Fibroblast of skin of right biceps (primary cell): ENCODE results near the gene CCR7.

Experiments used
- DNase-seq: peaks from one replicate; pipeline ENCODE4 v3.0.0-alpha.2; 2013

The CCR7 gene

DNA sequence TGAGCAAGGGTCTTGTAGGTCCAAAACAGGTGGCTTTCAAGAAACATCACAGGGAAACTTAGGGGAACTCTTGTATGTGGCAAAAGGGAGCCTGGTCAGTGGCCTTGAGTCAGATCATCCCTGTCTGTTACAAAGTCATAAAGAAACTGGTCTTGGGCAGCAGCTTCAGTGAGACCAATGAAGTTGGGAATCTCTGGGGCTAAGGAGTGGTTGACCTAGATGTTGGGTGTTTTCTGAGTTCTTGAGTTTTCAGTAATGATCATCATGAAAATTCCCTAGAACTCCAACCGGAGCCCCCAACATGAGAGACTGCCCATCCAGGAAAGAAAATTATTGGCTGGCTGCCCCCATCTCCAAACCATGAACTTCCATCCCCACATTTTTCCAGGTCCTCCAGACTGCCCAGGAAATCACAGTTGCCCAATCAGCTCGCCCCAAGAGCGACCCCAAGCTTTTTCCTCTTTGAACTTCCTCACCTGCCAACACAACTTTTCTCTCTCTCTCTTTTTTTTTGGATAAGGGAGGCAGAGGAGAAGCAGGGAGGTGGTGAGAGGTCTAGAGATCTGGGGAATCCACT is 3.9 kb downstream of the CCR7 start:
- no peak for DNase-seq

DNA sequence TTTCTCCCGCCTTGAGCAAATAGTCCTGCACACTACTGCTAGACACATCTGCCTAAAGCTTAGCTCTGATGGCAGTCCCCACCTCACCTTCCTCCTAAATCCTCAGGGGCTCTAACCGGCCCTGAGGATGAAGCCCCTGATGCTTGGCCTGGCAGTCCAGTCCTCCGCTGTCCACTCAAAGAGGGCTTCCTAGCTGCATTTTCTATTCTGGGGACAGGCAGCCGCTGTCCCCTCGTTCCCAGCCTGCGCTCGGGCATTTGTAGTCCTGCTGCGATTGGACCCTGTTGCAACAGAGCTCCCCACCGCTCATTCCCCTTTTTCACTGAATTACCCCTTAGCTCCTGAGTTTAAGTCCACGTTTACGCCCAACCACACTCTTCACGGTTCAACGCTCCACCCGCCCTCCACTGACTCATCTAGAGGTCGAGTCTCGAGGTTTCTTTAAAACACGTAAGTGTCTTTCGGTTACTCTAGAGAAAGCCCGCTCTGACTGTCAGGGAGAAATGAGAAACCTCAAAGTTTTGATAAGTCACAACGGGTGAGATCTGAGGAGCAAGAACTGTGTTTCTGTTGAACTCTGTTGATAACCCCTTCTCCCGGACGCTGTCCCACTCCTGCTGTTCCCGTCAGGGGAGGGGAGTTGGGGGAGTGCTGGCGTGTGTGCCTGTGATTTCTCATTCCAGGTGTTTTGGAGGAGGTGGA is 4.5 kb downstream of the CCR7 start:
- DNase-seq = peak; percentile 36

DNA sequence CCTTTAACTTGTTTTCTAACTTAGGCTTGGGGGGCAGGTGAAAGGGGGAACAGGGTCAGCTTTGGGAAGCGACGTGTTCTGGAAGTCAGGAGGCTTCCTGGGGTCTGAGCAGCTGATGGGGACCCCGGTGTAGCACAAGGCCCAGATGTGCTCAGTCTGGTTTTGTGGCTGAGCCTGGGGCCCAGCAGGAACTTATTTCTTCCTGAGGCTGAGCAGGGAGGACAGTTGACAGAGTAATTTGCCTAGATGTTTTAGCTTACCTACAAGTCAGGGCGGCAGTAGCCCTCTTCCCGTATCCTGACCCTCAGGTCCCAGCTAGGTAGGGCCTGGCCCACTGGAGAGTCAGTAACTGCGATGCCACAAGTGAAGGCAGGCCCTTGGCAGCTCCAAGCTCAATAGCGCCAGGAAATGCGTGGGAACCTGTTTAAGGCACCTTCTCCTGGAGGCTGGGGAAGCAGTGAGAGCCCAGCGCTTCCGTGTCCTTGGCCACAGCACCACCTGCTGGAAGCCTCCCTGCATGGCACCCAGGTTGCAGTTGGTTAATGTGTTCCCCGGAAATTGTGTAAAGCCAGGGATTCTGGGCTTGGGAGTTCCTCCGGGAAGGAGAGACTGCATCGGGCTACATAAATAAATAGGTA is 5.2 kb downstream of the CCR7 start:
- peak; percentile 87 for DNase-seq

DNA sequence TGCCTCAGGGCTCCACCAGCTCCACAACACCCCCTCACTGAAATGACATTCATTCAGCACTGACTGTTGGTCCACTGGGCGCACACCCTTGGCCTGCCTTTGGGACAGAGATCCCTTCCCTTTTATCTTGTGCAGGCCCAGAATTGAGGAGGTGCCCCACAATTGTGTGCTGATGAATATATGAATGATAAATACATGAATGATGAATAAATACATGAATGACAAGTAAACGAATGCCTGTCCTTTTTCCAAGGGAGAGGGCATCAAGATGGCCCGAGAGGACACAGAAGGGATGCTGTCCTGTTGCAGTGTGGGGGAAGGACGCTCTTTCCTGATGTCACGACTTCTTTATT is 5.7 kb downstream of the CCR7 start:
- no peak for DNase-seq

DNA sequence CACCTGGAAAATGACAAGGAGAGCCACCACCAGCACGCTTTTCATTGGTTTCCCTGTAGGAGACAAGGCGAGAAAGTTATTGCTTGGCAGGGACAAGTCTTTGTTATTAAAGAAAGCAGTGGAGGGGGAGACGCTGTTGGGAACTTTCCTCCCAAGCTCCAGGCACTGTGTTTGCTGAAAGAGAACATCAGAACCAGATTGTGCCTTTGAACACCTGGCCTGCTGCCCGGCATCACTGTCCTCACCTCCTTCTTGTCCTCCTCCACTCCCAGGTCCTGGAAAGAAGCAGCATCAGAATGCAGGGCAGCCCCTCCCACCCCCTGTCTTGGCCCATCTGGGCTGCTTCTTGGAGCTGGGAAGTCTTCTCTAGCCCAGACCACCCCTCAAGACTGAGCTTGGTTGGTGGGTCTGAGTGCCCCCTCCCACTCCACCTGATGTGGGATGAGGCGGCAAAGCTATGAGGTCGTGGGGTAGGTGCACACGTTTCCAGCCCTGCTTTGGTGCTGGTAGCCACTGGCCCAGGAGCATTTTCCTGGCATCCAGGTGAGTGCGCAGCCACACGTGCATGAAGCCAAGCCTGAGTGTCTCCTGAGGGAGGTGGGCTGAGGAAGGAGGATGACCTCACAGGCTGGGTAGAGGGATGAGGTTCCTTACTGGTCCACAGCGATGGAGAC is 6.2 kb downstream of the CCR7 start:
- DNase-seq = no peak

DNA sequence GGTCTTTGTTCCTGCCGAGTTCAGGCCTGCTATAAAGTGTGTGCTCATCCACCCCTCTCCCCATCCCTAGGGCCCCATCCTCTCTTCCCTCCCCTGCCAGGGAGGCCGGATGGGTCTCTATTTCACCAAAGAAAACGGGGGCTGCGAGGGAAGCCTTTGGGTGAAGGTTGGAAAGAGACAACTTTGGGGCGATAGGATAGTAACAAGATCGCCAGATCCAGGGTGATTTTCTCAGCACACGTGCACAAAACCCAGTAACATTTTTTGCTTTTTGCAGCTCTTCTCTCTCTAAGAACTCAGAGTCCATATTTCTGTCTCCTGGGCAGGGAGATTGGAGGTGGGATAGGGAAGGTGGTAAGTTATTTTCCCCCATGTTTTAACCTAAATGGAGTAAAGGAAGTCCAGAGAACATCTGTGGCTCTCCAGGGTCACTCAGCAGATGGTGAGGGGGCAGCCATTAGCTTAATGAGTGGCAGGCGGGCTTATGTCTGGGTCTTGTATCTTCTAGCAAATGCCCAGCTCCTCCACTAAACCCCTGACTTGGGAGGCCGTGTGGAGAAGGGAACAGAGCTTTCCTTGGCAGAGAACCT is 6.9 kb downstream of the CCR7 start:
- DNase-seq = no peak

DNA sequence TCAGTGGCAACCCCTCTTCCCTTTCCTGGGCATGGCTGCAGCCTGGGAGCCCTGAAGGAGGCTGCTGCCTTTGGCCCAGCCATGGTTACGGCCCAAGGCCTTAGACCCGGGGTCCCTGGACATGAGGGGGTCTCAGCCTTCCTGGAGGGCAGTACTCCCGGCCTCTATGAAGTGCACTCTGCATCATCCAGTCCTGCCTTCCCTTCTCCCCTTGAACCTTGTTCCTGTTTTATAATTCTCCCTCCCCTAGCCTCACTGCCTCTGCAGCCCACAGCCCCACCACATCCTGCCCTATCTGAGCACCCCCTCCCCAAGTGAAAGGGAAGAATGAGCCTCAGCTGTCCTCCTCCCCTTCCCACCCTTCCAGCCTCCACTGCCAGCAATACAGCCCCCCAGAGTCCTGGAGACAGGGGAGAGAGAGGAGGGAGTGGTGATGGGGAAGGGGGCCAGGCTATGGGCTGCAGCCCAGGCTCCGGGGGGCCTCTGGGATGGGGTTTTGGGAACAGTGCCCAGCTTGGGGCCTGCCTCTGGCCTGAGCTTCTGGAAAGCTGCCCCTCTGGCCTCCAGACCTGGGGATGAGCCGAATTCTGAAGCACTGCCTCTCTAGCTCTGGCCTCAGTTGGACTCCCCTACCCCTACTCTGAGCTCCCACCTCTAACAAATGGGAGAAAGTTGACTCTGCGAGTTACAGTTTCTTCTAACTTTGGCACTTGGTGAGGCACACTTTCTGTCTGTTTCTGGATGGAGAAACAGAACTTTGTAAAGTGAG is 7.6 kb downstream of the CCR7 start:
- no peak for DNase-seq

DNA sequence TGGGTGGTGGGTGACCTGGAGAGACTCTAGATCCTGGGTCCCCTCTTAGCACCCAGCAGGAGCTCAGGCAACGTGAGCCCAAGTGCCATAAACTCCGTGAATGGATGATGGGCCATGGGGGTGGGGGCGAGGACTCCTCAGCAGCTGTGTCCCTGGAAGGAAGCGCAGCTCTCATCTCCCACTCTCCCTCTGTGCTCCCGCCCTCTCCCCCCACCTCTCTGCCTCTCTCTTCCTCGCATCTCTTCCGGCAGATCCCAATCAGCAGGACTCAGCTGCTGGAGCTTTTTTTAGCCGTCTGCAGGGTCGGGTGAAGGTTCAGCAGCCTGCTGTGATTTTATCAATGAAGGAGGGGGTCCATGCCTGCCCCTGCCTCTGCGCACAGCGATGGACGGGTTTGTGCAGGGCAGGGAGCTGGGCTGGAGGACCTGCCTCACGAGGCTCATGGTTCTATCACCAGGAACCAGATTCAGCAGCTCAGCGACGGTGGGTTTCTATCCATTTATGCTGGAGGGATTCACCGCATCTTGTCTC is 8.3 kb downstream of the CCR7 start:
- DNase-seq = no peak

DNA sequence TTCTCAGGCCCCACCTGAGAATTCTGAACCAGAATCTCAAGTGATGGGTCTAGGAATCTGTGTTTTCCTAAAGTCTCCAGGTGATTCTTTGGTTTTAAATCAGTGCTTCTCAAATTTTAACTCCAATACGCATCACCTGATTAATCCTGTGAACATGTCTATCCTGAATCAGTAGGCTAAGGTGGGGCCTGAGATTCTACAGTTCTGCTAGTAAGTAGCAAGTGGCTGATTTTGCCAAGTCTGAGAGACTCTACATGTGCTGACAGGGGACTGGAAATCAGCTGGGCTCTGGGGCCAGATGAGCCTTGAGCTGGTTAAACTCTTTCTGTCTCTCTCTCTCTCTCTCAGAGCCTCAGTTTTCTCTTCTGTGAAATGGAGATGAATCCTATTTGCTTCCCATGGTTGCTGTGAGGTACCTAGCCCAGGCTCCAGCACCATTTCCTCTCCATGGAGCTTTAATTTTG is 9.0 kb downstream of the CCR7 start:
- DNase-seq = no peak

DNA sequence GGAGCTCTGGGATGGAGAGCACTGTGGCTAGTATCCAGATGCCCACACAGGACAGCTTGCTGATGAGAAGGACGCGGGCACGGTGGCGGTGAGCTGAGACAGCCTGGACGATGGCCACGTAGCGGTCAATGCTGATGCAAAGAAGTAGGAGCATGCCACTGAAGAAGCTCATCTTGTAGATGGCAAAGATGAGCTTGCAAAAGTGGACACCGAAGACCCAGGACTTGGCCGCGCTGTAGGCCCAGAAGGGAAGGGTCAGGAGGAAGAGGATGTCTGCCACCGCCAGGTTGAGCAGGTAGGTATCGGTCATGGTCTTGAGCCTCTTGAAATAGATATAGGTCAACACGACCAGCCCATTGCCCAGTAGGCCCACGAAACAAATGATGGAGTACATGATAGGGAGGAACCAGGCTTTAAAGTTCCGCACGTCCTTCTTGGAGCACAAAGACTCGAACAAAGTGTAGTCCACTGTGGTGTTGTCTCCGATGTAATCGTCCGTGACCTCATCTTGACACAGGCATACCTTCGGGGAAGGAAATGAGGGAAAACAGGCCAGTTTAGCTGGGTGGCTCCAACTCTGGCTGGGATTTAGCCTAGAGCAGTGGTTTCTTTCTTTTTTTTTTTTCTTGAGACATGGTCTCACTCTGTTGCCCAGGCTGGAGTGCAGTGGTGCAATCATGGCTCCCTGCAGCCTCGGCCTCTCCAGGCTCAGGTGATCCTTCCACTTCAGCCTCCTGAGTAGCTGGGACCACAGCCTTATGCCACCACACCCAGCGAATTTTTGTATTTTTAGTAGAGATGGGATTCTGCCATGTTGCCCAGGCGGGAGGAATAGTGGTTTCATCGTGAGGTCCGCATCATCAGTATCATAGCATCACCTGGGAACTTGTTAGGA is 9.7 kb downstream of the CCR7 start:
- DNase-seq = no peak

DNA sequence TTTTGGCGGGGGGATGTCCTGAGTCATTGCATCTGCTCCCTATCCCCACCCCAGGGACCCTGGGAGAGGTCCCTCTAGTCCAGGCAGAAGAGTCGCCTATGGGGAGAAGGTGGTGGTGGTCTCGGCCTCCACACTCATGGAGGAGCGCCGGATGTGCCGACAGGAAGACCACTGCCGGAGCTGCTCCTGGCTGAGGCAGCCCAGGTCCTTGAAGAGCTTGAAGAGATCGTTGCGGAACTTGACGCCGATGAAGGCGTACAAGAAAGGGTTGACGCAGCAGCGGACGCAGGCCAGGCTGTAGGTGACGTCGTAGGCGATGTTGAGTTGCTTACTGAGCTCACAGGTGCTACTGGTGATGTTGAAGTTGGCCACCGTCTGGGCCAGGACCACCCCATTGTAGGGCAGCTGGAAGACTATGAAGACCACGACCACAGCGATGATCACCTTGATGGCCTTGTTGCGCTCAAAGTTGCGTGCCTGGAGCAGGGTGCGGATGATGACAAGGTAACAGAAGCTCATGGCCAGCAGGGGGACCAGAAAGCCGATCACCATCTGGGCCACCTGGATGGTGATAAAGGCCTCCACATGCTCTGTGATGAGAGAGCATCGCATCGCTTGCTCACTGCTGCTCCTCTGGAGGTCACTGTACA is 10.5 kb downstream of the CCR7 start:
- DNase-seq = no peak

DNA sequence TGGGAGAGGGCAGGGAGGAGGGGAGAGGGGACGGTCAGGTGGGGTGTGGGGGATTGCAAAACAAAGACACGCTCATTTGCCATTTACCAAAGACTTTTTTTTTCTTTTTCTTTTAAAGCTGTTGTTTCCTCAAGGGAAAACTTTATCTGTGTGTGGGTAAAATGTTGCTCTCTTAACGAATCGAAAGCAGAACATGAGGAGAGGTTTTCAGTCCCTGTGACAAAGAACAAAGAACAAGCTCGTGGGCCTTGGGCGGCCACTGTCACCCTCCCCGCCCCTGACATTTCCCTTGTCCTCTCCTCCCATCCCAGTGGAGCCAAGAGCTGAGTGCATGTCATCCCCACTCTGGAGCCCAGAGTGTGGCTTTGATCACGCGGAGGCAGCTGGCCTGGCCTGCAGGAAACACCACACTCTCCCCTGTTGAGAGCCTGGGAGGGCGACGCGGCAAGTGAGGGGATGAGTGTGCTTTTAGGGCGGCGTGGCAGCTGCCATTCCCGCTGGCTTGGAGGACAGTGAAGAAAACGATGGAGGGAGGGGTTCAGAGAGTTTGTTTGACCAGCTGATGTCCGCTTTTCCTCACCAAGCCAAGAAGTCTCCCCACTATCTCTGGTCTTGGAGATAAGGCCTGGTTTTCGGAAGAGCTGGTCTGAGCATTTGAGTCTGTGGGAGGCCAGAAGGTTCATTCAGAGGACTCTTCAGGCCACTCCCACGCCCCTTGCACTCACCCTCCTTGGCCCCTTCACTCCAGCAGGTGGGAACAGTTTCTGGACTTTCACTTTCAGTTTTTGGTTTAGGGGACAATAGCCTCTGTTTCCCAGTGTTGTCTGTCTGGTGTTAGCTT is 11.4 kb downstream of the CCR7 start:
- peak; percentile 46 for DNase-seq

DNA sequence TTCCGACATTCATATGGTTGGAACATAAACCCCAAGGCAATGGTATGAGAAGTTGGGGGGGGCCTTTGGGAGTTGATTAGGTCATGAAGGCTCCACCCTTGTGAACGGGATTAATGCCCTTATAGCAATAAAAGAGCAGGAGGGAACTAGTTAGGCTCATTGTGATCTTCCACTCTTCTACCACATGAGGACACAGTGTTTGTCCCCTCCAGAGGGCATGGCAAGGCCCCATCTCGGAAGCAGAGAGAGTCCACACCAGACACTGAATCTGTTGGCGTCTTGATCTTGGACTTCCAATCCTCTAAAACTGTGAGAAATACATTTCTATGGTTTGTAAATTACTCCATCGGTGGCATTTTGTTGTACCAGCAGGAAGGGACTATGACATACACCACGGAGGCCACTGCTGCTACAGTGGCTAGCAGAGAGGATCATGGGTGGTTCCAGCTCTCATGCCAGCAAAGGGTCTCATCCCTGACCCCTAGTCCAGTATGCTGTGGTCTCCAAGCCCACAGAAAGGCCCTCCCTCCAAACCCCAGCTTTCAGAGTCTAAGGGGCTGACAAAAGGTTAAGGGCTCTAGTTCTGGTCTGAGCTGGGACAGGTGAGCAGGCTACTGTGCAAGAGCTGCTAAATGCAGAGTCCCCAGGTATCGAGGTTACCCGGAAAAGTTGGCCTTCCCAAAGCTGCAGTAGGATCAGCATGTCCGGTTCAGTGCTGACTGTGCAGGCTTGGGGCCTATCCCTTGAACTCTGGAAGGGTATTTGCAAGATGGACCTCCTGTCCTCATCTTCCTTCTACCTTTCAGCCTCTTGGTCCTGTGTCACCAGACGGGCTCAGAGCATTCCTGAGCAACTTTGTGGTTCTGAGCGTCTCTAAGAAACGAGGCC is 12.2 kb downstream of the CCR7 start:
- no peak for DNase-seq

DNA sequence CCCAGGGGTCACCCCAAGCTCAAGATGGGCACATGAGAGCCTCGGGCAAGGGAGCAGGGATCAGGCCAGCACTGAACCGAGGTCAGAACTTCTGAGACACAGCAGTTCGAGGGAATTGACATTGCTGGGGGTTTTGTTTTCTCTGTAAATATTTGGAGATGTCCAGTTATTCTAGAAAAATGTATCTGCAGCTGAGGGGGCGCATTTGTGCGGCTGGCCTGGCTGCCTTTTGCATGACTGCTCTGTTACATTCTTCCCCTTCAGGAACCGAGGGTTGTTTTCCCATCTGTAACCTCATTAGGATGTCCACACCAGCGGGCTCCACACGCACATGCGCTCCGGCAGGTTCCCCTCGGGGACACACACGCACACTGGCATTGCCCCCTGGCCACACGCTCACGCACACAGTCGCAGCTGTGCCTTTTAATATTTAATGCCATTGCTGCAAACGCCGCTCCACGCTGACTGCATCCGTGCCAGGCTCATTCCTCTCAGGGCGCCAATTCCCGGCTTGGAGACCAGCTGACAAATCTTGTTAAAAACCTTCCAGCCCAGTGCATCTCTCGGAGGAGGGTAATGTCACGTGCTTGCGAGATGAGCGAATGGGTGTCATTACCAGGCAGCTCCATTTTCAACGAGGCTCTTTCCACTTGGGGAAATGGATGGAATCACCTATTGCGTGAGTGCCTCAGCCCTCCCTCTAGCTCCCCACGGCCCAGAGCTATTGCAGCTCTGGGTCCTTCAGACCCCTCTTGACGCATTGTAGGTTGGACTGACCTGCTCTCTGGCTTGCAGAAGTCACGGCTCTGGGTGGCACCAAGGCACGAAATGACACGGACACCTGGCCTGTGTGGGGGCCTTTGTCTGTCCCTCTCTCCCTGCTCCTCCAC is 13.1 kb downstream of the CCR7 start:
- DNase-seq = peak; percentile 94

DNA sequence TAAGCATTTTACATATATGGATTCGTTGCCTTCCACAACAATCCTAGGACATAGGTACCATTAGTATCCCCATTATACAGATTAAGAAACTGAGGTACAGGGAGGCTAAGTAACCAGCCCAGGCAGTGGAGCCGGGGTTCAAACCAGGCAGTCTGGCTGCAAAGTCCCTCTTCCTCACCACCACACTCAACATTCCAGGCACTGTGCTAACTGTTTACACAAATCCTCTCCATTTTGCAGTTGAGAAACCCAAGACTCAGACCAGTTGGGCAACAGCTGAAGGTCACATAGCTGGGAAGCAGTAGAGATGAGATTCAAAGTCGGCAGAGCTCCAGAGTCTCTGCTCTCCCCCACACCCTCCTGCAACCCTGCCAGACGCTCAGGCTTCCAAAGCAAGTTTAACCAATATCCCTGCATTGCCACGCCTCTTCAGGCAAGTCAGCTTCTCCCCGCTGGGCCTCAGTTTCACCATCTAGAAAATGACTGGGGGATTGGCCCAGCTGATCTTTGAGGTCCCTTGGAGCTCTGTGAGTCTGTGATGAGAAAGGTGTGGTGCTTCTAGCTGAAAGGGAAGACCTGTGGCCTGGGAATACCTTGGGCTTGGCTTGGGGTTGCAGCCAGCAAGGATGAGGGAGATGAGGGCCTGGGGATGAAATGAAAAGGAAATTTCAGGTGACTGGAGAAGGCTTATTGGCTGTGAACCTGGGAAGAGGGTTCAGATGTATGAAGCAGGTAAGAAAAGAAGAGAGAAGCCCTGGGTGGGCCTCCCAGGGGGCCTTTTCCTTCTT is 14.0 kb downstream of the CCR7 start:
- peak; percentile 96 for DNase-seq

DNA sequence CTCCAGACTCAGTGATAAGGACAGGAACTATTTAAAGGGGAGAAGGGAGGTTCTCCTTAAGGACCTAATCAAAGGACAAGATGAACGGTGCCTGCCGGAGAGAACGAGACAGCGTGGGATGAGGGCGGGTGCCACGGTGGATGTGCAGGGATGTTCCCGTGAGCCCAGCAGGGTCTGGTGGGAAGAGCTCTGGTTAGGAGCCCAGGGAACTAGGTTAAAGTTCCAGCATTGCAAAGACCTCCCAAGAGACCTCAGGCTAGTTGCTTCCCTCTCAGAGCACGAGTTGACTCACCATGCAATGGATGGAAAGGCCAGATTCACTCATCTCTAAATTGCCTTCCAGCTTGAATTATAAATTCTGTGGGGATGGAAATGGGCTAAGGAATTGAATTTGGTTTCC is 14.7 kb downstream of the CCR7 start:
- peak; percentile 94 for DNase-seq
